GM18868 (cell line): ENCODE data around the gene ADAM15.

Source experiments
- ATAC-seq: cut with Tn5 transposase; IDR thresholded peaks from one replicate; pipeline ENCODE4 v1.9.1; 2021; ENCODE audit warnings: mild to moderate bottlenecking, moderate library complexity; ENCODE audit not compliant: unreplicated experiment

Gene ADAM15

GRCh38 chr1:155070721-155071569 is 19.8 kb downstream of the ADAM15 start:
- peak; percentile 63 for ATAC-seq

GRCh38 chr1:155071701-155072100 is 20.6 kb downstream of the ADAM15 start:
- ATAC-seq: no peak

- no peak for ATAC-seq
Measured at GRCh38 chr1:155072531-155073289, 21.6 kb downstream of the ADAM15 start.

DNA sequence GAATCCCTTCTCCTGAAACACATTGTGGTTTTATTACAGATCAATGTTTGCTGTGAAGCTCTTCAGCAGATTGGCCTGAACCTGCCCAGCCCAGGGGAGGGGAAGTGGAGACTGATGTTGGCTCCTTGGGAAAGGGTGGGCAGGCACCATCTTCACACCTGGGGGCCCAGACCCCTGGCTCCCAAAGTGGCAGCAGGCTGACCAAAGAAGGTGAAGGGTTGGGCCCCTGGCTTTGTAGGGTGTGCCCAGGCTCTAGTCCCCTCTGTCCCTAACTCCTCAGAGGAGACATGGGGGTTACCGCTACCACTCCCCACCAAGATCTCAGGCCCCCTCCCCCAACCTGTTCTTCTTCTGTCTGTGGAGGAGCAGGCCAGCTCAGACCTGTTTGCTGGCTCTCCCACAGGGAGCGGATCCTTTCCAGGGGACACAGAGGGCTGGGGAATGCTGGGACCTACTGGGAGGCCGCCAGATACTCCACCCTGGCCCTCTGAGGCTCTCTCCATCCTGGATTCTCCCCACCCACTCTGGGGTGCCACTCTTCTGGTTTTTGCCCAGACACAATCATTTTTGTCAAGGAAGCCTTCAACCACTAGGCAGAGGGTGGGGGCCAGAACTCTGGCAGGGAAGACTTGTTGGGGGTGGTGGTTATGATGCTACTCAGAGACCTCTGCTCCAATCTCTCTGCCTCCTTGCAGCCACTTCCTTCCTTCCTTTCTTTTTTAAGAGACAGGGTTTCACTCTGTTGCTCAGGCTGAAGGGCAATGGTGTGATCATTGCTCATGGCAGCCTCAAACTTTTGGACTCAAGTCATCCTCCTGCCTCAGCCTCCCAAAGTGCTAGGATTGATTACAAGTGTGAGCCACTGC is 22.5 kb downstream of the ADAM15 start:
- ATAC-seq: no peak

GRCh38 chr1:155075535-155075934 is 24.4 kb downstream of the ADAM15 start:
- ATAC-seq: no peak

- no peak for ATAC-seq
Measured at GRCh38 chr1:155076371-155076770, 25.3 kb downstream of the ADAM15 start.

- ATAC-seq: no peak
Measured at GRCh38 chr1:155077346-155077745, 26.2 kb downstream of the ADAM15 start.

DNA sequence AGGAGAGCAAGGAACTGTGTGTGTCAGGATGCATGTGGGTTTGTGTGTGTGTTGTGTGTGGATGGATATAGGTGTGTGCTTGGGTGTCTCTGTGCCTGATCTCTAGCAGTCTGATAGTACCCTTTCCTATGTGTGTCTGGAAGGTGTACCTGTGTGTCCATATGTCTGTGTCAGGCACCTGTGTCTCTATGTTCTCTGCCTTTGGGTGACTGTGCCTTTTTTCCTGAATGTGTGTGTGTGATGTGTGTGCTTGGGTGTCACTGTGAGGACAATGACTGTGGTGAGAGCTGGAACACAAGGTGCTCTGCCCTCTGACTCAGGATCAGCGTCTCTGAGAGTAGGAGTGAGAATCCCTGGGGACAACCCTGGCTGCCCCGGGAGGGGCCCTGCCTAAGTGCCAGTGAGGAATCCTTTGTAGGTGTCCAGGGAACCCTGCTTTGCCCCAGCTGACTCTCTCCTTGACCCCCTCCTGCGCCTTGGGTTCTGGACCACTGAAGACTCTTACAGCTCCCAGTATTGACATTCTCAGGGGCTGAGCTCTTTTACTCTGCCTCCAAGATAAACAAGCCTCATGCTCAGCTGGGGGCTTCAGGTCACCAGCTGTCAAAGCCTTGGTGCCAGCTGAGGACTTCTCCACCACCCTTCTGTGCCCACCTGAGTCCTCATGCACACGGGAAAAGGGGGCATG is 26.8 kb downstream of the ADAM15 start:
- ATAC-seq: no peak

DNA sequence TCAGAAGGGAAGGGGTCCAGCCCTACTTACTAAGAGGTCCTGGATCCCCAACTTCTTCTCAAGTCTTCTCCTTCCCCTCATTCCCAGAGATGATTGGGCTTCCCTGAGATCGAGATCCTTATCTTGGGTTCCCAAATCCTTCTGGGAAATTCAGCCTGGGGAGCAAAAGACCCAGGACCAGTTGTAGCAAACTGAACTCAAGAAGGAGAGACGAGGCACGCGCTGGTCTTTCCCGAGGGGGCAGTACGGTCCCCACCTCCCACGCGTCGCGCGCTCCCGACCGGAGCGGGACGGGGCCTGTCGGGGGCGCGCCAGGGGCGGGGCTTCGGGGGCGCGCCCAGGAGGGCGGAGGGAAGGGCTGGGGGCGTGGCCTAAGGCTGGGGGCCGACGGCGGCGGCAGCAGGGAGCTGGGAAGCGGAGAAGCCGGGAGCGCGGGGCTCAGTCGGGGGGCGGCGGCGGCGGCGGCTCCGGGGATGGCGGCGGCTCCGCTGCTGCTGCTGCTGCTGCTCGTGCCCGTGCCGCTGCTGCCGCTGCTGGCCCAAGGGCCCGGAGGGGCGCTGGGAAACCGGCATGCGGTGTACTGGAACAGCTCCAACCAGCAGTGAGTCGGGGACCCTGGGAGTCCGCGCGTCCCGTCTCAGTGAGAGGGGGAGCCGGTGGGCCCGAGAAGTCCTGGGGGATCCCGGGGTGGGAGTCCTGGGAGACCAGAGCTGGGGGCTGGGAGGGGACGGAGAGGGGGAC is 27.5 kb downstream of the ADAM15 start, which contains the start of gene EFNA3:
Gene EFNA3, plus strand, starts transcription at position 369 of the 741 bp plus-strand sequence. Its CDS starts 105 bp downstream, at position 474.
- no peak for ATAC-seq

DNA sequence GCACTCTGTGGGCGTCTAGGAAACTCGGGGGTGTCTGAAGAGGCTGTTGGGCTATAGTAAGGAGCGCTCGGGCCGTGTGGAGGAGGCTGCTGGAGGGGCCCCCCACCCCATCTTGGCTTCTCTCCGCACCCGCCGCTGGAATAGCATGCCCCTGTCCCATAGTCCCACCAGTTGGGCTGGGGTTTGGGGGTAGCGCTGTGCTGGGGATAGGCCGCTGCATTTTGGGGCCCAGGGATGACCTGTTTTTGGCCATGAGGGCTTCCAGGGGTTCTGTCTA is 28.0 kb downstream of the ADAM15 start:
- ATAC-seq: no peak

- ATAC-seq: no peak
Measured at GRCh38 chr1:155079487-155080311, 28.6 kb downstream of the ADAM15 start.

- no peak for ATAC-seq
Measured at GRCh38 chr1:155080312-155081228, 29.5 kb downstream of the ADAM15 start.

DNA sequence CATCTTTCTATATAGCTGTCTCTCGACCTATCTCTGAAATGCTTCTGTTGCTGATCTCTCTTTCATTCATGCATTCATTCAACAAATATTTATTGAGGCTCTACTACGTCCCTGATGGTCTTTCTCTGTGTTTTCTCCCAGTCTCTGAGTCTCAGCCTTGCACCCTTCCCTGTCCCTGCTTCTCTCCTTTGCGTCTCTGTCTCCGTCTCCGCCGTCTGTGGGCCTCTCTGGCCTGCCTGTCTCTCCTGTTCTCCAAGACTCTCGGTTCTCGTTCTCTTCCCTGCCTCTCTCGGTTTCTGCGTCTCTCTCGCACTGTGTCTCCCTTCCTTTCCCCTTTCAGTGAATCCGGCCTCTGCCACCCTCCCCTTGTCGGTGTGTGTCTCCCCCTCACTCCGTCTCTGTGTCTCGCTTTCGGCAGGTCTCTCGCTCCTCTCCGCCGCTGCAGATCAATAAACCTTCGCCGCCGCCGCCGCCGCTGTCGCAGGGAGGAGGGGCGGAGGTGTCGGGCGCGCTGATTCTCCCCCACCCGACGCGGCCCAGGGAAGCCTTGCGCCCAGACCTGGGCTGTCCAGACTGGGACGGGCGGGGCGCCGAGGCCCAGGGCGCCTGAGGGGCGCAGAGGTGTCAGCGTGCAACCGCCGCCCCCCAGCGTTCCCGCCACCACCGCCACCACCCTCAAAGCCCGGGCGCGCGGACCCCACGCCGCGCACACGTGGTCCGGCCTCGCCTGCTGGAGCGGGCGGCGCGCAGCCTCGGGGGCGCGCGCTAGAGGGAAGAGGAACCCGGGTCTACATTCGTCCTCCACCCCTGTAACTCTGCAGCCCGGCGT is 30.6 kb downstream of the ADAM15 start:
- no peak for ATAC-seq

DNA sequence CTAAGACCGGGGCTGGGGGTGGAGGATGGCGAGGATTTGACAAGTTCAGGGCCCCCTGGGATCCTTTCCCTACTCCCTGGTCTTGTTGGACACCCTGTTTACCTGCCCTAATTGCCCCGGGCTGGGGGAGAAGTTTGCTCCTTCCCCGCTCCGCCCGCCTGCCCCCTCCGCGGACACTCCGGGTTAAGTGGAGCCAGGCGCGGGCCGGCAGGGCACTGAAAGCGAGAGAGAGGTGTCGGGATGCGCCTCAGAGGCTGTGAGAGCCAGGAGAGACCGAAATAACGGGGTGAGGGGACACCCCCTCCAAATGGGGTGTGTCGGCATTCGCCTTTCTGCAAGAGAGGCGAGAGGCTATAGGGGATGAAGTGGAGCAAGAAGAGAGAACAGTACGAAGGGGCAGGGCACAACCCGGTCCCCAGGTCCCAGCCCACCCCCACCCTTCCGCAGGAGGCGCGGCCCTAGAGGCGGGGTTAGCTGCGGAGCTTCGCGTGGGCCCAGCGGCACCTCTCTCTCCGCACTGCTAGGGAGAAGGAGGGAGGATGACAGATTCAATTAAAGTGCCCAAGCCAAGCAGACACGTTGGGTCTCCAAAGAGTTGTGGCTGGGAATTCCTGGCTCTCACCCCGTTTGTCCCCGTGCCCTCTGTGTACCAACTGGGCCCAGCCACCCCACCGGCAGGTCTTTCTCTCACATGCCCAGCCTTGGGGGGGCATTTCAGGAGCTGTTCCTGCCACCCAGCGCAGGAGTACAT is 31.4 kb downstream of the ADAM15 start:
- no peak for ATAC-seq

DNA sequence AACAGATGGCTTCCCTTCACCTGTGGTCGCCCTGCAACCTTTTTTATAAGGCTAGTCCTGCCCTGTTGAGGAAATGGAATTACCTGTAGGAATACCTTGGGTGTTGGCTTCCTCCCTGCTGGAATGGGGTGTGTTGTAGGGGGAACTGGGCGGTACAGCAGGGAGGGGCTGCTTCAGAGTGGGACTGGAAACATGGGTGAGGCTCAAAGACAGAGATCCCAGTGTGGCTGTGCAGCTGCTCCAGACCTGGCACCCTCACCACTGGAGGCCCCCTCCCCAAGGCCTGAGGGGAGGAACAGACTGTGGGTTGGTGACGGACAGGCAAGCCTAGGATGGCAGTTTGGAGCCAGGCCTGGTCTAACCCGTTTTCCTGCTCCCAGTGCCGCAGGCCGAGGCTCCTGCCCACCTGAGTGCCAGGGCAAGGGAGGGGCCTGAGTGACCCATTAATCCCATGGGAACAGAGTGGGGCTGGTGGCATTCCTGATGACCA is 32.0 kb downstream of the ADAM15 start:
- ATAC-seq: no peak
